Measurements from ENCODE around the gene WFIKKN1.
A peak's percentile ranks its signal among the peaks of the same experiment; 100 is the strongest.

The WFIKKN1 gene

DNA sequence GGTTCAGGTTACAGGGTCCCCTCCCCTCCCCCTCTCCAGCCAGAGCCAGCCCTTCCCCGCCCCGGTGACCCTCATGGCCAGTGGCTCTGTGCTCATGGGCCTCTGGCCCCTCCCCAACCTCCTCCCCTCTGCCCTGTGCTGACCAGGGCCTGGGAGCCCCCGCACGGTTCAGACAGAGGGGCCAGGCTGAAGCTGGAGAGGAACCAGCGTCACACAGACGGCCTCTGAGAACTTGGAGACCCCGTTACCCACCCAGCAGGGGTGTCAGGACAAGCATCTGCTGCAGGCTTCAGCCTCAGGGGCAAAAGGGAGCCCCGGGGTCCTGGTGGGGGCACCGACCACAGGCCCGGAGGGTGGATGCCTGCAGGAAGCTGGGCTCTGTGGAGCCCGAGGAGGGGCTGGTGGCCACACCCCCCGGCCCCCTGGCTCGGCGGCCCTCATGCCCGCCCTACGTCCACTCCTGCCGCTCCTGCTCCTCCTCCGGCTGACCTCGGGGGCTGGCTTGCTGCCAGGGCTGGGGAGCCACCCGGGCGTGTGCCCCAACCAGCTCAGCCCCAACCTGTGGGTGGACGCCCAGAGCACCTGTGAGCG lies at the start of gene WFIKKN1:
Gene WFIKKN1, plus strand, starts transcription at position 171 of the 591 bp plus-strand sequence. Its CDS starts 269 bp downstream, at position 440.
- DNase-seq (ENCODE audit: low read depth): no peak

- no peak for DNase-seq (ENCODE audit: low read depth)
Measured at GRCh38 chr16:582218-582613, 48.6 kb upstream of the WFIKKN1 start.

- DNase-seq (ENCODE audit: low read depth): no peak
Measured at GRCh38 chr16:582614-583331, 48.0 kb upstream of the WFIKKN1 start.

GRCh38 chr16:583470-583814 lies 47.3 kb upstream of the WFIKKN1 start:
- no peak for DNase-seq (ENCODE audit: low read depth)

- no peak for DNase-seq (ENCODE audit: low read depth)
Measured at GRCh38 chr16:583815-584591, 46.8 kb upstream of the WFIKKN1 start.

DNA sequence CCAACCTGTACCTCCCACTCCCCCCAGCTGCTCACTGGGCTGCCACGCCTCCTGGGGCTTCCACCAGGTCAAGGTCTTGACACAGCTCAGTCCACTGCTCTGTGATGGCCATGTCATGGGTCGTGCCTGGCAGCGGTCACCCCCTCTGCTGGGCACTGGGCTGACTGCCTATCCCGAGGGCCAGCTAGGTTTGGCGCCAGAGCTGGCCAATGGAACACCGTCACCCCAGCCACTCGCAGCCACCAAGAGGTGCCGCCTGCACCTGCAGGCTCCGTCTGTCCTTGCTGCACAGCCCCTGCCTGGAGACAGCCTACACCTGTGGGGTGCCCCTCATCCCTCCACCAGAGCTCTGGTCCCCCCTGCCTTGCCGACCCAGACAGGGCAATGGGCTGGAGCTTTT lies 45.4 kb upstream of the WFIKKN1 start:
- DNase-seq (ENCODE audit: low read depth): no peak

DNA sequence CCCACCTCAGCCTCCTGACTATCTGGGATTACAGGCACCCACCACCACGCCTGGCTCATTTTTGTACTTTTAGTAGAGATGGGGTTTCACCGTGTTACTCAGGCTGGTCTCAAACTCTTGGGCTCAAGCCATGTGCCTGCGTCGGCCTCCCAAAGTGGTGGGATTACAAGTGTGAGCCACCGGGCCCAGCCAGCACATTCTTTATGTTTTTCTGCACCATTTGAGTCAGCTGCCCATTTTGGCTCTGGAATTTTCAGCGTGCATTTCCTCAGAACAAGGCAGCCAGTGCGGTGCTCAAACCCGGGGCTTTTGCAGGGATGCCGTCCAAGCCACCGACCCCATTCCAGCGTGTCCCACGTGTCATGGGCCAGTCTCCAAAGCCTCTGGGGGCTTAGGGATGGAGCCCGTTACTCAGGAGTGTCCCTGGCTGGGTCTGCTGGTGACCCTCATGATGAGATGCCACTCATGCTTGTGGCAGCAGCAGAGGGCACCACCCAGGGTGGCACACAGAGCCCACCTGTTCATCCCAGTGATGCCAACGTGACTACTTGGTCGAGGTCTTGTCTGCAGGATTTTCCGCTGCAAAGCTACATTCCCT lies 44.6 kb upstream of the WFIKKN1 start:
- no peak for DNase-seq (ENCODE audit: low read depth)

DNA sequence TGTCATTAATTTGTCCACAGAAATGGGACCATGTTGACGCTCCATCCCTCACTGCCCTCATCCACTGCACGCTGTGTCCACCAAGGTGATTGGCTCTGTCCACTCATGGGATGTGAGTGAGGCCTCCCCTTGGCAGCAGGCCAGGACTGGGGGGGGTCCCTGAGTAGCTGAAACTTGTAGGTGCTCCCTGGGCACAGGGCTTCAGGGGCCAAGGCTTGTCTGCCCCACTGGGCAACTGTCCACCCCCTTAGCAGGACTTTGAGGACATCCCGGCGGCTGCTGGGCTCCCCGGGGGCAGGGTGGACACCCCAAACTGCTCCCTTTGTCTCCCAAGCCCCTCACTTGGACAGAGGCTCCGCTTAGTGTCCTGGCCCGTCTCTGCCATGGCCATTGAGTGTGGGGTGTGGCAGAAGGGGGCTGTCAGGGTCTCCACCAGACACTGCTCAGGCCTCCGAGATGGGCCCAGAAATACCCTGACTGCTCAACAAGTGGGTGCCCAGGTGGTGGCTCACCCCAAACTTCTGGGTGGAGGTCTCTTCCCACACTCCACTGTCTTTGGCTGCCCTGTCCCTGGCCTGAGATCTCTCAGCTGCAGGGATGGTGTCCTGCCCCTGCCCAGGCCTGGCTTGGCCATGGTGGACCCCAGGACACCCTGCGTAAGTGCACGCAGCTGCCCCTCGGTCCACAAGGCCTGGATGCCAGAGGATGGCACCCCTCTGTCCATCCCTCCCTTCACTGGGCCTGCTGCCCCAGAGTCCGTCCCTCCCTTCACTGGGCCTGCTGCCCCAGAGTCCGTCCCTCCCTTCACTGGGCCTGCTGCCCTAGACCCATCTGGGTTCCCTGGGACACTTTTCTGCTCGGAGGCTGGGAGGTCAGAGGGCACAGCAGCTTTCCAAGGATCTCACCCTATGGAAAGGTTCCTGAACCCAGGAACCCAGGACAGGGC lies 43.9 kb upstream of the WFIKKN1 start:
- DNase-seq (ENCODE audit: low read depth): no peak

GRCh38 chr16:588639-588888 lies 42.2 kb upstream of the WFIKKN1 start:
- DNase-seq (ENCODE audit: low read depth): no peak

- peak; percentile 64 for DNase-seq (ENCODE audit: low read depth)
Measured at GRCh38 chr16:588889-589657, 41.7 kb upstream of the WFIKKN1 start.

GRCh38 chr16:589658-590187 lies 41.1 kb upstream of the WFIKKN1 start, which contains the start of gene RAB40C:
TSS of gene RAB40C (plus strand) at chr16:590066. CDS start at chr16:590292, 226 bp downstream.
- peak; percentile 71 for DNase-seq (ENCODE audit: low read depth)

GRCh38 chr16:590188-590814 lies 40.5 kb upstream of the WFIKKN1 start:
- no peak for DNase-seq (ENCODE audit: low read depth)

- DNase-seq (ENCODE audit: low read depth): no peak
Measured at GRCh38 chr16:590815-591200, 40.0 kb upstream of the WFIKKN1 start.

GRCh38 chr16:591231-591630 lies 39.6 kb upstream of the WFIKKN1 start:
- no peak for DNase-seq (ENCODE audit: low read depth)

- no peak for DNase-seq (ENCODE audit: low read depth)
Measured at GRCh38 chr16:591892-592517, 38.8 kb upstream of the WFIKKN1 start.

- no peak for DNase-seq (ENCODE audit: low read depth)
Measured at GRCh38 chr16:592518-593306, 38.1 kb upstream of the WFIKKN1 start.

GRCh38 chr16:593406-593805 lies 37.4 kb upstream of the WFIKKN1 start:
- DNase-seq (ENCODE audit: low read depth): no peak

DNA sequence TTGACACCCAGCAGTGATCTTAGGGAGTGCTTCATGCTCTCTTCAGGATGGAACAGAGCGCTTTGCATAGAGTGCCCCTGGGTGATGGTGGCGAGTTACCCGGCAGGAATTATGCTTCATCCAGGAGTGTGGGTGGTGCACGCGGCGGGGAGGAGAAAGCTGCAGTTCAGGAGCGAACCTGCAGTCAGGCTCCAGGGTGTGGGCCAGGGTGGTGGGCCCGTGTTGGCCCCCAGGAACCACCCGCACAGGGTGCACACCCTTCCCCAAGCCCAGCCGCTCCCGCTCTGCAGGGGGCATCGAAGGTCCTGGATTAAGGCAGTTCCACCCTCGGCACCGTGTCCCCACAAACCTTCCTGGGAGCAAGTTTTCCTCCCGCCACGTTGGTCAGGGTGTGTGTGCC lies 37.0 kb upstream of the WFIKKN1 start:
- no peak for DNase-seq (ENCODE audit: low read depth)

DNA sequence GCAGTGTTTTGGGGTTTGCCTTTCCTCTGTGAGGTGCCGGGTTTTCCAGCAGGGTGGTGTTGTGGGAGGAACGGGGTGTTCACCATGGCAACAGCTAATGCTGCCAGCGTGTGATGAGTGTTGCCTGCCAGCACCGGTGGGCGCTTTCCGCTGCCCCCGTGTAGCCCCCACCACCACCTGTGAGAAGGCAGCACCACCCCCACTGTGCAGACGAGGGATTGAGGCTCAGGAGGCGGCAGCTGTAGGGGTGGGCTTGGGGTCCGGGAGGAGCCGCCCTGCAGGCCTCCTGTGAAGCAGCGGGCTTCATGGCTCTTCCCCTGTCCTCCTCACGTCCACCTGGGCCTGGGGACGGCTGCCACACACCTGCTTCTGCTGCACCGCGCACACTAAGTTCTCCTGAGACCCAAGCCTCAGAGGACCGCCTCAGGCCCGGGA lies 35.7 kb upstream of the WFIKKN1 start:
- DNase-seq (ENCODE audit: low read depth): no peak
